HCT116 (cell line): Measurements from ENCODE around the gene POT1. TPM values are rescaled to one million over a fixed set of nuclear protein-coding genes. Genes with fewer than 3 reads are reported as not detected.

Experiments
- ATAC-seq: fragments of 200-7000 bp; cut with Tn5 transposase; 2 replicates; pipeline ENCODE4 v1.9.1; 2020; ENCODE audit warnings: mild to moderate bottlenecking, moderate library complexity
- BruUV-seq: library from RNA; stranded (reverse); fragments of 400-500 nt; replicated peaks from 2 replicates; lab custom pipeline; 2021; lab: Mats Ljungman, UMichigan
- CTCF ChIA-PET: fragments of 300-600 bp; sonication (Branson Sonifier 250); formaldehyde crosslinking; loops from one replicate; lab custom pipeline; 2021; ENCODE audit warnings: antibody characterized with exemption; lab: Charles Lee
- POLR2A ChIA-PET: fragments of 300-600, 350-600 bp; sonication (Branson Sonifier 250); formaldehyde crosslinking; loops from one replicate; lab custom pipeline; 2021; ENCODE audit warnings: antibody characterized with exemption; lab: Charles Lee
- RAD21 ChIA-PET, 2 experiments: fragments of 300-600 bp; sonication (Branson Sonifier 250); formaldehyde crosslinking; loops; one replicate each; lab custom pipeline; 2023; ENCODE audit warnings: low total read pairs in 2 of 2; ENCODE audit not compliant: uncharacterized antibody in 2 of 2, unreplicated experiment in 2 of 2, low non-redundant PET in 1 of 2; lab: Charles Lee
- DNase-seq: peaks from one replicate; pipeline ENCODE4 v3.0.0-alpha.2; 2010; ENCODE audit warnings: low read depth, low spot score
- H2AFZ ChIP-seq: fragments of 200-600 bp; shearing (Covaris generic), sonication (generic); 2 replicates; pipeline ENCODE4 v1.6.1; 2017; ENCODE audit warnings: low read depth, mixed run types, mixed read lengths, antibody characterized with exemption, low read length; ENCODE audit not compliant: poor library complexity, severe bottlenecking
- H3K27ac ChIP-seq: 2 replicates; pipeline ENCODE4 v1.5.1; 2012; ENCODE audit warnings: low read depth, low read length
- H3K27me3 ChIP-seq: fragments of 200-600 bp; sonication (generic); 2 replicates; pipeline ENCODE4 v1.6.1; 2016; ENCODE audit warnings: mixed run types, low read length, mixed read lengths; ENCODE audit not compliant: insufficient read depth
- H3K36me3 ChIP-seq, 2 experiments: fragments of 200-500 bp in 1 of 2; fragments of 200-600 bp in 1 of 2; sonication (Bioruptor generic) in 1 of 2; sonication (generic) in 1 of 2; 2 replicates each; pipeline versions ENCODE4 v1.5.1 to v1.6.1; 2014 to 2016; ENCODE audit warnings: low read length in 2 of 2, inconsistent platforms in 1 of 2, mixed read lengths in 1 of 2, mixed run types in 1 of 2; ENCODE audit not compliant: insufficient read depth in 2 of 2, control insufficient read depth in 1 of 2
- H3K4me1 ChIP-seq, 2 experiments: fragments of 200-600 bp in 1 of 2; sonication (generic) in 1 of 2; 2 replicates each; pipeline versions ENCODE4 v1.5.1 to v1.6.1; 2012 to 2017; ENCODE audit warnings: low read length in 2 of 2, inconsistent platforms in 1 of 2, mild to moderate bottlenecking in 1 of 2, mixed read lengths in 1 of 2, mixed run types in 1 of 2, moderate library complexity in 1 of 2; ENCODE audit not compliant: insufficient read depth in 2 of 2, control insufficient read depth in 1 of 2
- H3K4me2 ChIP-seq: fragments of 200-600 bp; sonication (generic); 2 replicates; pipeline ENCODE4 v1.6.1; 2017; ENCODE audit warnings: mixed run types, low read length, mixed read lengths
- H3K4me3 ChIP-seq, 2 experiments: fragments of 200-600 bp in 1 of 2; sonication (generic) in 1 of 2; replicated peaks in 1 of 2; 2 replicates each; pipeline ENCODE4 v1.5.1; 2011 to 2016; ENCODE audit warnings: low read length in 2 of 2, control low read depth in 1 of 2, low read depth in 1 of 2, mild to moderate bottlenecking in 1 of 2, mixed read lengths in 1 of 2, mixed run types in 1 of 2
- H3K79me2 ChIP-seq: fragments of 200-600 bp; sonication (generic); 2 replicates; pipeline ENCODE4 v1.6.1; 2017; ENCODE audit warnings: mild to moderate bottlenecking, mixed run types, low read length, moderate library complexity, mixed read lengths; ENCODE audit not compliant: insufficient read depth
- H3K9ac ChIP-seq: fragments of 200-600 bp; sonication (generic); 2 replicates; pipeline ENCODE4 v1.6.1; 2016; ENCODE audit warnings: low read length, mixed read lengths
- H3K9me2 ChIP-seq: fragments of 200-600 bp; sonication (generic), shearing (Covaris generic); 2 replicates; pipeline ENCODE4 v1.6.1; 2017; ENCODE audit warnings: mixed run types, mild to moderate bottlenecking, moderate library complexity; ENCODE audit not compliant: insufficient read depth
- H3K9me3 ChIP-seq, 2 experiments: fragments of 200-500 bp in 1 of 2; fragments of 200-600 bp in 1 of 2; sonication (Bioruptor generic) in 1 of 2; sonication (generic) in 1 of 2; 2 replicates each; pipeline ENCODE4 v1.6.1; 2014 to 2017; ENCODE audit warnings: low read length in 2 of 2, mixed read lengths in 2 of 2, inconsistent platforms in 1 of 2, low read depth in 1 of 2, mild to moderate bottlenecking in 1 of 2, mixed run types in 1 of 2, moderate library complexity in 1 of 2; ENCODE audit not compliant: control insufficient read depth in 1 of 2, insufficient read depth in 1 of 2
- H4K20me1 ChIP-seq: fragments of 200-600 bp; sonication (generic), shearing (Covaris generic); 2 replicates; pipeline ENCODE4 v1.6.1; 2017; ENCODE audit warnings: mixed run types, mild to moderate bottlenecking, moderate library complexity; ENCODE audit not compliant: insufficient read depth
- CEBPB ChIP-seq: IDR thresholded peaks from 2 replicates; pipeline ENCODE4 v1.6.1; 2012; ENCODE audit warnings: low read depth
- EZH2 ChIP-seq: fragments of 200-600 bp; sonication (generic); IDR thresholded peaks from 2 replicates; pipeline ENCODE4 v1.6.1; 2017; ENCODE audit warnings: antibody characterized with exemption, mixed run types
- FOSL1 ChIP-seq: IDR thresholded peaks from 2 replicates; pipeline ENCODE4 v1.6.1; 2012; ENCODE audit warnings: low read depth
- POLR2A ChIP-seq: IDR thresholded peaks from 2 replicates; pipeline ENCODE4 v1.7.0; 2011; ENCODE audit warnings: borderline replicate concordance; ENCODE audit not compliant: insufficient read depth, insufficient read length; ENCODE audit errors: extremely low read depth
- POLR2AphosphoS5 ChIP-seq: IDR thresholded peaks from 2 replicates; pipeline ENCODE4 v1.6.1; 2011; ENCODE audit warnings: mild to moderate bottlenecking, low read depth, low read length, moderate library complexity
- SP1 ChIP-seq: IDR thresholded peaks from 2 replicates; pipeline ENCODE4 v1.6.1; 2012; ENCODE audit warnings: low read depth
- ZBTB33 ChIP-seq: IDR thresholded peaks from 2 replicates; pipeline ENCODE4 v1.6.1; 2011; ENCODE audit warnings: mild to moderate bottlenecking, low read length, moderate library complexity; ENCODE audit not compliant: insufficient replicate concordance; ENCODE audit errors: extremely low read depth
- ZFX ChIP-seq: fragments of 450-650 bp; IDR thresholded peaks from 2 replicates; pipeline ENCODE4 v1.6.1; 2017
- intact Hi-C: fragments of 100-400 bp; cut with micrococcal nuclease; formaldehyde crosslinking; loops from 2 replicates; pipeline ENCODE4 v1.10.0; 2022
- total RNA-seq: library from RNA; stranded (reverse); gene quantifications from one replicate; pipeline ENCODE4 v1.2.1, GENCODE V29; 2021; ENCODE audit not compliant: unreplicated experiment
- TF ChIP-seq, protein P1 (sequence below): IDR thresholded peaks from 2 replicates; pipeline ENCODE4 v1.6.1; 2012

Gene POT1
- total RNA-seq, 1 experiment from 2014 or later, result 19.5 TPM

- DNase-seq (no peak), ATAC-seq (no peak)
- Histone ChIP-seq H3K27ac (no peak overlapping the region), H3K9me3 (no peaks in the 10 kb centered on the region), H3K4me2 (no peak overlapping the region), H4K20me1 (no peaks in the 10 kb centered on the region), H3K9me2 (no peaks in the 10 kb centered on the region), H3K9ac (no peak overlapping the region), H3K4me3 (no peak overlapping the region), H3K27me3 (no peaks in the 10 kb centered on the region), H3K36me3 (no peaks in the 10 kb centered on the region)
- RAD21 ChIA-PET, result interaction anchor here in 1 of 2 experiments (0.6 kb wide), 1 partner anchor 23 kb away, joined by 5 read pairs; no protein-coding TSS in a partner anchor
- BruUV-seq, result no TSS peak
- CTCF ChIA-PET, result no interaction called here
- intact Hi-C loops, result no loop called here
- no peak for TF ChIP-seq POLR2AphosphoS5
- TF ChIP-seq FOSL1, result no peak
- TF ChIP-seq POLR2A, result no peak
- no peak for TF ChIP-seq CEBPB
- TF ChIP-seq SP1, result no peak
- no peak for TF ChIP-seq ZFX
- TF ChIP-seq, protein P1, sequence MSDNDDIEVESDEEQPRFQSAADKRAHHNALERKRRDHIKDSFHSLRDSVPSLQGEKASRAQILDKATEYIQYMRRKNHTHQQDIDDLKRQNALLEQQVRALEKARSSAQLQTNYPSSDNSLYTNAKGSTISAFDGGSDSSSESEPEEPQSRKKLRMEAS, result no peak
- TF ChIP-seq EZH2, result no peak
- no peak for TF ChIP-seq ZBTB33
- TF ChIP-seq, all 23 proteins: peak for 0
- no peaks in the 10 kb centered on the region for H3K4me1 ChIP-seq
- no peak overlapping the region for H2AFZ ChIP-seq
- no peaks in the 10 kb centered on the region for H3K79me2 ChIP-seq
- POLR2A ChIA-PET, result no interaction called here
These were observed 121.4 kb downstream of the POT1 start for GRCh38 chr7:124808206-124808605.
